GM21825 (cell line): Measurements from ENCODE around the gene MAPRE2.

Experiments used
- ATAC-seq: cut with Tn5 transposase; IDR thresholded peaks from one replicate; pipeline ENCODE4 v1.9.1; 2021; ENCODE audit warnings: mild to moderate bottlenecking, moderate library complexity; ENCODE audit not compliant: unreplicated experiment

The MAPRE2 gene

DNA sequence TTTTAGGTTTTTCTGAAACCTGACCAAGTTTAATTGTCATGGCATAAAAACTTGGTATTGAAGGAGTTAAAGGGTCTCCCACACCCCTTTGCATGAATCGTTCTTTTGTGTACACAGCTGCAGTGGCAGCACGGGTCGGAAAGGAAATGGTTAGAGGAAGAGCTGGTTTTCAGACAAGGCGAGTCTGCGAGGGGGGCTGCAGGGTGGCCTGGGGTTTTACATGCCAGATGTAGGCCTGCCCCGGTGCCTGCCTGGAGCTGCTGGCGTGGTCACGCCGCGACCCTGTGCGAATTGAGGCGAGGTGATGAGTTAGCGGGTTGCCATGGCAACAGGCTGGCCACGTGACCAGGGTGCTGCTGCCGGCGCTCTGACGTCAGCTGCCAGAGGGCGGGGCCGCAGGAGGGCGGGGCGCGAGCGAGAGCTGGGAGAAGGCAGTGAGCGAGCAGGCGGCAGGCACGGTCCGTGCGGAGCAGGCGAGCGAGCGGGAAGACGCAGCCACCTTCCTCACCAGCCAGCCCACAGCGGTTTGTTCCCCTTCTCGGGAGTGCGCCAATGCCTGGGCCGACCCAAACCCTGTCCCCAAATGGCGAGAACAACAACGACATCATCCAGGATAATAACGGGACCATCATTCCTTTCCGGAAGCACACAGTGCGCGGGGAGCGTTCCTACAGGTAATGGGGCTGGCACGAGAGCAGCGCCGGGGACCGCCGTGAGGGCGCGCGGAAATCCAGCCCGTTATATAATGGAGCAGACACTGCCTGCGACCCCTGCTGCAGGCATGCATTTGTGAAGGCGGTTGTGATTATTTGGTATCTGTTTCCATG is at the start of gene MAPRE2:
MAPRE2 (plus strand) TSS at position 426 of the 827 bp plus-strand sequence; CDS start at position 553, 127 bp downstream.
- ATAC-seq, result peak; percentile 74

DNA sequence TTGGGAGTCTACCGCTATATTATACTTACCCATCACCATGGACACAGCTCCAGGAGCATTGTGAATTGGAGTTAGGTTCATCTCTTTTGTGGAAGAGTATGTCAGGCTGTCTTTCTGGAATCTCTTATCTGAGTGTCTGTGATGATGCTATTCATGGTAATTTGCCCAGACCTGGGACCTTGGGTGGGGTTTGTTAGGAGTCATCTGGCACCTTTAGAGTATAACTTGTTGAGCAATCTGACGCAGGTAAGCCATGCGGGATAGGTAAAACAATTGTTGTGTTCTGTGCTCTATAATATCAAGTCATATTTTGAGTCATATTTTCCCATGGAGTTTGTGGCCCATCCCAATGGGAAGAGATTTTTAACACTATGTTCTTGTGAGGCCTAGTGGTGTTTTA is 49.7 kb upstream of the MAPRE2 start:
- no peak for ATAC-seq

DNA sequence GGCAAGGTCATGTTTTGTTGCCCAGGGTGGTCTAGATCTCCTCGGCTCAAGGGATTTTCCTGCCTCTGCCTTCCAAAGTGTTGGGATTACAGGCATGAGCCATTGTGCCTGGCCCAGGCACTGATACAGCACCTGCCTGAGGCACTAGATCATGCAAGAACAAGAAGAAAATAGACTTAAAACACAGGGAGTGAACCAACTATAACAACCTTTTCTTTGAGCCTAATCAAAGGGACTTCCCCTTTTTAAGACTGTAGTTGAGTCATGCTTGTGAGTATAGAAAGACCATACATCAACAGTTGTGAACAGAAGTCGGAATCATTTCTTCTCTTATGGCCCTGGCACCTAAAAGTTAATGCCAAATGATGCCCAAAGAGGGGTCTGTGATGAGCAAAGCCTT is 47.9 kb upstream of the MAPRE2 start:
- no peak for ATAC-seq

DNA sequence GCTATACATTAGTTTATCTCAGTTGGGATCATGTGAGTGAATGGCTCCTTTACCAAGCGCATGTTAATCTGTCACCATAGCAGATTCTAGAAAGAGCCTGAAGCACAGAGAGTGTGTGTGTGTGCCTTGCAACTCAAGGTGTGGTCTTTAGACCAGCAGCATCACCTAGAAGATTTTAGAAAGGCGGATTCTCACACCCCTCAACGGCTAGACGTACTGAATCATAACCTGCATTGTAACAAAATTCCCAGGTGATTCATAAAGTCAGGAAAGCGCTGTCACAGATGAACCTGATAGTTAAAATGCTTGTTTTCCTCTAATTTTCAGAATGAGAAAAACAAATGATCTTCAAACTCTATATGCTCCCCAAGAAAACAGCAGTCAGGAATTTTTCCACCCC is 45.5 kb upstream of the MAPRE2 start:
- no peak for ATAC-seq

DNA sequence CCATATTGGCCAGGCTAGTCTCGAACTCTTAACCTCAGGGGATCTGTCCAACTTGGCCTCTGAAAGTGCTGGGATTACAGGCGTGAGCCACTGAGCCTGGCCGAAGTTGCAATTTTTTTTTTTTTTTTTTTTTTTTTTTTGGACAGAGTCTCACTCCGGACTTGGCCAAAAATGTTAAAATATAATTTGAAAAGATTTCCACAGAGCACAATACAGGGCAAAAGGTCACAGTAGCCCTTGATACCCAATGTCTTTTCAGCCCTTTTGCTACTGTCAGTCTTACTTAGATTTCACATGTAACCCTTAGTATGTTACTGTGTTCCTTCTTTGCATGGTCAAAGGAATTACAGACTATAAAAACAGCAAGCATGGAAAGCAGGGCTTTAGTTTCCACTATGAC is 42.6 kb upstream of the MAPRE2 start:
- ATAC-seq, result no peak

DNA sequence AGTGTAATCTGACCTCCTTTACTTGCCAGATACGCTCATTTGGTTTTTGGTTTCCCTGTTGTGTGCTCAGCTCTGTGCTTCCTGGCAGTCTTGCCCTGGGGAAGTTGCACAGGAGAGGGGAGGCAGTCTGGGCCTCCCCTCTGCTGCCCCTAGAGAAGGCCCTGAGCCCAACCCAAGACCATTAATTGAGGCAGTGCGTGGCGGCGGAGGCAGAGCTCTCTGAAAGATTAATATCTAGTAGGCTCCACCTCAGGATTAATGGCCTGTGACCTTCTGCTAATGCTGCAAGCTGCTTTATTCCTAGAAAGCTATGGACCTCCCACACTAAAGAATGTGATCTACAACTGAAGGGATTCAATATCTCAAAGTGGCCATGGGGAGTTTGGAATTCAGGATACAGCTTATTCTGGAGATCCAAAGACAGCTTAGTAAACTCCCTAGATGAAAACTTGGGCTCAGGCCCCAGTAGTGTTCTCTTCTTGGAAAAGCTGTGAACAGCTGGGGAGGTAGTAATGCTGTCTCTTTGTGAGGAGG is 41.4 kb upstream of the MAPRE2 start:
- ATAC-seq, result no peak

DNA sequence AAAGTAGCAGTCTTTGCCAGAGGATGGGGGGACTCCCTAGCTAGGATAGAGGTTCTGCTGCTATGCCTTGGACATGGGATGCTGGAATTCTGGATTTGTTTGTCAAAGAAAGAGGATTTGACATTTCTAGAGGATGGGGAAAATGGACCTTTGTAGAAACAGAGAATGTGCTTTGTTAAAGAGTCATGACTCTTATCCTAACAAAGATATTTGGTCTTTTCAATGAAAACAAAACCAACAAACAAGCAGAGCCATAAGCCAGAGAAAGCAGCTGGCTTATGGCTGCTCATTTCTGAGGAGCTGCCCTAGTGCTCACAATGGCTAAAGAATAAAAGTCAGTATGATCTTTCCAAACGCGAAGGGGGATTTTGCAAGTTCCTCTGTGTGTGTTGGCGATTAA is 40.8 kb upstream of the MAPRE2 start:
- ATAC-seq, result no peak

DNA sequence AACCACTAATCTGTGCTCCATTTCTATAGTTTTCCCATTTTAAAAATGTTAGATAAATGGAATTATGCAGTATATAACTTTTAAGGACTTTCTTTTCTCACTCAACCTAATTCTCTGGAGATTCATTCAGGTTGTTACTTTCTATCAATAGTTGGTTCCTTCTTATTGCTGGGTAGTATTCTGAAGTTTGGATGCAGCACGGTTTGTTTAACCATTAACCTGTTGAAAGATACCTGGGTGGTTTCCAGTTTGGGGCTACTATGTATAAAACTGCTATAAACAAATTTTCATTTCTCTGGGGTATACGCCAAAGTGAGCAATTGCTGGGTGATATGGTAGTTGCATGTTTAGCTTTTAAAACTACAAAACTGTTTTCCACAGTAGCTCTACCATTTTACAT is 39.1 kb upstream of the MAPRE2 start:
- ATAC-seq, result no peak

DNA sequence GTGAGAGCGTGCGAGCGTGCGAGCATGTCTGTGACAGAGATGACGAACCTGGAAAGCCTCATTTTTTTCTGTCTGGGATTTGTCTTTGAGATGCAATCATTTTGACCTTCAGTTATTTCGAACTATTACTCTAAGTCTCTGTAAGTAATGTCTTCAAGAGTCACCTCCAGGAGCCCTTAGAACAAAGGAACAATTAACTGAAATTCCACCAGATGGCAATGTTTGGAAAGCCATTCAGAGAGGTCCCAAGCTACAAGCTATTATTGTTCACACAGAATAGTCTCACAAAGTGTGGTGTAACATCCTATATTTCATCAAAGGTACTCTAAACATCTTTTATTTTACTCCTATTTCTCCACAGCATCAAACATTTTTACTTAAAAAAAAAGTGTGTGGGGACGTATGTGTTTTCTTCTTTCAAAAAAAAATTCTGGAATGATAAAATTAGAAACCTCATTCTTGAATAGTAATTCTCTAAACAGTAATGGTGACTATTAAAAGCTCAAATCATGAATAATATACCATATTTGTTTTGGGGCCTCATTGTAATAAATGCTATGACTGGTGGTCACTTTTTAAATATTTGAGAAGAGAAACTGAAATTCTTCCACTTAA is 35.1 kb upstream of the MAPRE2 start:
- peak; percentile 64 for ATAC-seq

DNA sequence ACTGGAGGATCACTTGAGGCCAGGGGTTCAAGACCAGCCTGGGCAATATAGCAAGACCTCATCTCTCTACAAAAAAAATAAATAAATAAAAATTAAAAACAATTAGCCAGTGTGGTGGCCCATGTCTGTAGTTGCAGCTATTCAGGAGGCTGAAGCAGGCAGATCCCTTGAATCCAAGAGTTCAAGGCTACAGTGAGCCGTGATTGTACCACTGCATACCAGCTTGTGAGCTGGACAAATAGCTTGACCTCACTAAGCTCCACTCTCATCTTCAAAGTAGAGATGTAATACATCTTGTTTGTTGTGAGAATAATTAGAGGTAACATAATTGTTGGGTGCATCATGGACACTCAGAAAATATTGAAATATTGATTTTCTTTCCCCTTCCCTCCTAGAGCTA is 31.1 kb upstream of the MAPRE2 start:
- no peak for ATAC-seq

DNA sequence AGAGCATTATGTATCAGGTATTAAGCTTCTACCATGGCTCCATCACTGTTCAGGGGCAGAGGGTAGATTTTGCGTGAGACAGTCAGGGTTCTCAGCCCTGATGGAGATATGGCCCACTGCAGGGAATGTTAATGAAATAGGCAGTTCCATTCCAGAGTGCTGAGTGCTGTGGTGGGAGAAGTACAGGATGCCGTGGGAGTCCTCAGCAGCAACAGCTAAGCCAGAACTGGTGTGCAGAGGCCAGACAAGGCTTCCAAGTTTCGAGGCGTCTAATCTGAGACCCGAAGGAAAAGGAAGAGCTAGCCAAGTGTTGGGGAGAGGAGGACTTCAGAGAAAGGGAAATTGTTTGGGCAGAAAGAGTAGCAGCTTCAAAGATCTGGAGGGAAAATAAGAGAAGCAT is 30.2 kb upstream of the MAPRE2 start:
- no peak for ATAC-seq

DNA sequence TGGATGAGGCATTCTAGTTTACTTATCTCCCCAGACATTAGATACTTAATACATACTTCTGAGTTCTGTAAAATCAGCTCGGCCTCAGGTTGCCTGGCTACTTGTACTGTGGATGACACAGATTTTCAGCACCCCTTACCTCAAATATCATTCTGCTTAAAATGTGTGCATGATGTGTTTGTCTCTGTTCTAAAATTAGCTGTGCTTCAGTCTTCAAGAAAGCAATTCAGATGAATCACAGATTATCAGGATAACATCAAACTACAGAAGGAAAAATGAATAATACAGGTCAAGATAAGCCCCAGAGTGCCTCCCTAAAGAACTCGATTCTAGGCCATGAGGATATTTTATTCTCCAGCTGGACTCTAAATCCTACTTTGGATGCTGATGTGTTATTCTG is 21.3 kb upstream of the MAPRE2 start:
- ATAC-seq, result no peak

DNA sequence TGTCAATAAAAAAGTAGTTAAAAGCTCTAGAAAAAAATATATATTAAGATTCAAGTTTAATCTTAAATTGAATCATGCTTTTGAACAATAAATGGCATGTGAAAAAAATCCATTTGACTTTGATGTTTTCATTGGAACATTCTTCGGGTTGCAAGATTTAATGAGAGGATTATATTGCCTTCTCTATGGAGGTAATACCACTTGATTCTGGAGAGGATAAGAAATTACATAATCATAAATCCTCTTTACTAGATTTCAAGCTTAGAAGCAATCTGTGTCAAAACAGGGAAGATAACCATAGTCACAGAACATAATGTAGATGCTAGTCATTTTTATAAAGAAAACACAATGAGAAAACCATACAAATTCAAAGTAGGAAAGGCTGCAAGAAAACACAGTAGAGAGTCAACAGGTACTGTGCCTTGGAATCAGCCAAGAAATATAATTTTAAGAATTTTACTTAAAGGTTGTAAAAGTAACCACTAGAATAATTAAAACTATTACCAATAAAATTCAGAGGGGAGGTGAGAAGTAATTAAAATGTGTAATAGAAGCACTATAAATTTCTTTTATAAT is 18.7 kb upstream of the MAPRE2 start:
- no peak for ATAC-seq

DNA sequence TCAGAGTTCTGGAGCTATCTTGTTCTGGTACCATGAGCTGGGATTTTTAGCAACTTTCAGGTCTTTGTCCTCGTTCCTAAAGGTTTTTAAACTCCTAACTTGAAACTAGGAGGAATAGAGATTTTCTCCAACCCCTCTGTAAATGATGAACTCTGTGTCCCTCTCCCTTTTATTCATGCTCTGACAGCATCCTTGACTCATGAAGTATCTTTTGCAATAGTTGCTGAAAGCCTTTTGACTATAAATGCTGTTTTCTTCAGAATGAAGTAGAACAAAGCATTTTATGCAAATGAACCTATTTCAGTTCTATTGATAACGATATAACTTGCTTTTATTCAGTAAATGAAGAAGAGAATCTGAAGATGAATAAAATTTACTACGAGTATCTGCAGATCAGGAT is 17.0 kb upstream of the MAPRE2 start:
- ATAC-seq, result no peak

DNA sequence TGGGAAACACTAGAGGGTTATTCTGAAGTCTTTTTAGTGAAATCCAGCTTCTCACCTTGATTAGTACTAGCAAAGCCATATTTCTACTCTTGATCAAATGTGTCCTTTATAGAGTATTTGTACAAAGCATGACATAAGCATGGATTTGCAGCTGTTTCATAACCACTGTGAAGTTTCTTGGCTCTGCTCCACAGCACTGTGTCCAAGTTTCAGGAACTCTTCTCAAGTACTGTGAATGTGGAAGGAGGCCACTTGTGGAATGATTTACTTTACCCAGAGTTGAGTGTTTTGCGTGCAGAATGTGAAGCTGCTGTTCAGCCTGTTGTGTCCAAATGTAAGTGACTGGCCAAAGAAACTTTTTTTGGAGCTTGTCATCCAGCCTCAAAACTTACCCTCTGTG is 16.2 kb upstream of the MAPRE2 start:
- ATAC-seq, result no peak

DNA sequence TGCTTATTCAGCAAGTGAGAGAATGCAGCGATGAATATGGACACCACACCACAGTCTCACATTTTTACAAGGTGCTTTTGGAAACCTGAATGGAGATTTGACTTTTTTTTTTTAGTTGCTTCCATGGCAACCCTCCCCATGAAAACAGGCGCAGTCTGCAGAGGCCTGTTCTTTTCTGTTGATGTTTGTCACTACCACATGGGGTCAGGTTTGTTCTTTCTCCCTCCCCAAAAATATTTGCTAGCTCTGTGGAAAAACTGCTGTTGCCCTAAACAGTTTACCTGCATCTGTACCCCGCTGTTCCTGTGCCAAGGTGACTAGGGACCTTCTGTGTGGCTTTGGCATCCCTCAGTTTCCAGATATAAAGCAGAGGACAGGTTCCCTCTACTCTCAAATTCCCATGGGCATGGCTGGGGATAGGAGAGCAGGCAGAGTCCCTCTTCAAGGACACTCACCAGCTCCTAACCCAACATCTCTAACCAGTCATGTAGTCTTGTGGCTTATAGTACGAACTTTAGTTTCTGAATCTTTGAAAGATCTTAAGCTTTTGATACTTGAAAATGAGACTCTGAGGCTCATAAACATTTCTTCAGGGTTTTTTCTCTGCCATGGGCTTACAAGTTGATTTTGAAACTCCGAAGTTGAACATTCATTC is 14.7 kb upstream of the MAPRE2 start:
- ATAC-seq, result peak; percentile 39

DNA sequence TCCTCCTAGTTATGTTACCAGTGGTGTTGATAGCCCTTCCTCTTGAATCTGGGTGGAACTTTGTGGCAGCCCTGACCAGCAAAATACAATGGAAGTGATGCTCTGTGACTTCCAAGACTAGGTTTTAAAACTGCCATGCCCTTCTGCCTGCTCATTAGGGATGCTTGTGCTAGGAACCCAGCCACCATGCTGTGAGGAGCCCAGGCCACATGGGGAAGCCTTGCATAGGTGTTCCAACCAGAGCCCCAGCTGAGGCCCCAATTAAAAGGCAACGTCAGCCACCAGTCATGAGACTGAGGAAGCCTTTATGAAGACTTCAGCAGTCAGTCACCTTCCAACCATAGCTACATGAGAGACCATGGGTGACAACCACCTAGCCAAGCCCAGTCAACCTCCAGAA is 14.0 kb upstream of the MAPRE2 start:
- ATAC-seq, result no peak

DNA sequence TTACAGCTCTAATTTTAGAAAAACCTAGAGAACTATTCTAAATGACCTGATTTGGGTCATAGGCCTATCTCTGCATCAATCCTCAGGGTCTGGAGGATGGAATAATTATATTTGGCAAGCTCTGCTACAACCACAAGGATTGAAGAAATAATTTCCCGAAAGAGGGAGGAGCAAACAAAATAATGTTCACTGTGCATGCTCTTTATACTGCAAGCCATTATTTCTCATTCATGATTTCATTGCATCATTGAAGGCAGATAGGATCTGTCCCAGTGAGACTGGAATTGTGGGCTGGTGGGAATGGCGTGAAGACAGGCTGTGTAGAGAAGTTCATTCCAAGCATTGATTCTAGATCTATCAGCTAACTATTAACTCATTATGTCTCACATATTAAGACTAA is 12.7 kb upstream of the MAPRE2 start:
- no peak for ATAC-seq

DNA sequence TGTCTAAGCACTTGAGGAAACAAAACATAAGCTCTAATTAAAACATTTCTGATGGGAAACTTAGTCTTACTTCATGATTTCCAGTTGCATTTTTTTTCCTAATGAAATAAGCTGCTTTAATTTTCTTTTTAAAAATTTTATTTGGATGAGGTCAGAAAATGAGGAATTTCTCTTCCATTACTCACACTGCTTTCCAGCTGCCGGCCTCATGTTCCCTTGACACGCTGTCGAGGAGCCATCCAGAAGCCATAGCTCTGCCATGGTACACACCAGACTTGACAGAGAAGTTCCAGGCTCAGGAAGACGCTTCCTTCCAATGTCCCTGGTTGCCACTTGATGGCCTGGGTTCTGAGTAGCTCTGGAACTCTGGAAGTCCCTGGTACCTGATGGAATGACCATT is 12.1 kb upstream of the MAPRE2 start:
- no peak for ATAC-seq

DNA sequence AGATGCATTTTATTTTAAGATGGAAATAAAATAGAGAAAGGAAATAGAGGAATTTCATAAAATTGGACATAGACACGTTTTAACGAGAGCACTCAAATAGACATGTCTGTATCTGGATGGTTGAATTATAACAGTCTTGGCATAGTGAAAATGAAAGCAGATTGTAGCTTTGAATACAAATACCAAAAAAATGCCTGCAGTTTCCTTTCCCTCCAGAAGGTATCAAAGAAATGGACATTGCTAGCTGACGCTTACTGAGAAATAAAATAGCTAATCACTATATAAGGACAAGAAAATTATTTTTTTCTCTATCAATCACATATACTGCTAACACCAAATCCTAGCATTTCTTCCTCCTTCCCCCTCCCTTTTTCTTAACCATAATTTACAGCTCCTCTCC is 11.4 kb upstream of the MAPRE2 start:
- peak; percentile 74 for ATAC-seq

DNA sequence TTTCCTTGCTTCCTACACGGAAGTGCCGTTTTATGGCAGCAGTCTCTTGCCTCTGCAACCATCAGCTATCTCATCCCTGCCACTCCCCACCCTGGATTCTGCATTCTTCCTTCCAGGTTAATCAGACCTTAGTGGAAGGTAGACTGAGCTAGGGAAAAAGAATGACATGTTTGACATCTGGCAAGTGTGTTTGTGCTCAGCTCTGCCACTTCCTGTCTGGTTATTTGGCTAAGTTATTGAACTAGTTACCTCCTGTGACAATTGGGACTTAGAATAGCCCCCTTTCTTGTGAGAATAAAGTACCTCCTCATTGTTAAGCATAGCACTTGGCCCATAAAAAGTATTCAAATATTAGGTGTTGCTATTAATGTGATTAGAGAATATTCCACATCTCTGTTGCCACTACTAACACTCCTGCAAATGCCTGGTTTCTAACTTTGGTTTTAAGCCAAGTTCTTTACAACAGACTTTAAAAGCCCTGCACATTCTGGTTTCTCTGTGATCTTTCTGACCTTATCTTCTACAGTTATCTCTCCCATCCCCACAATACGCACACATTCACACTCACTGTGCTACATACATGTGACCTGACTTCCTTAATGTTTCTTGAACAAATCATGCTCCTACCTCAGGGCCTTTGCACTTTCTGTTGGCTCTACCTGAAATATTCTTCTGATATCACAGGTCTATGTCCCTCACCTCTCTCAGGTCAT is 10.8 kb upstream of the MAPRE2 start:
- ATAC-seq, result peak; percentile 61
